T-helper 9 cell (primary cell): ENCODE measurements around the gene FOXI2.

Source experiments
- DNase-seq: peaks from one replicate; pipeline ENCODE4 v3.0.0-alpha.2; 2020

Gene FOXI2

GRCh38 chr10:127744956-127745355 is 8.0 kb downstream of the FOXI2 start:
- no peak for DNase-seq

- DNase-seq = no peak
Observed at GRCh38 chr10:127745861-127746260, 8.9 kb downstream of the FOXI2 start.

GRCh38 chr10:127755753-127756152 is 18.8 kb downstream of the FOXI2 start:
- DNase-seq = no peak

- DNase-seq = no peak
Observed at GRCh38 chr10:127756264-127756663, 19.3 kb downstream of the FOXI2 start.

- no peak for DNase-seq
Observed at GRCh38 chr10:127757033-127757432, 20.0 kb downstream of the FOXI2 start.

- no peak for DNase-seq
Observed at GRCh38 chr10:127759276-127759675, 22.3 kb downstream of the FOXI2 start.

GRCh38 chr10:127762925-127763324 is 25.9 kb downstream of the FOXI2 start:
- no peak for DNase-seq

- no peak for DNase-seq
Observed at GRCh38 chr10:127774766-127775559, 38.0 kb downstream of the FOXI2 start.

- DNase-seq = no peak
Observed at GRCh38 chr10:127776816-127777215, 39.8 kb downstream of the FOXI2 start.

GRCh38 chr10:127781412-127781811 is 44.4 kb downstream of the FOXI2 start:
- no peak for DNase-seq

GRCh38 chr10:127787873-127788272 is 50.9 kb downstream of the FOXI2 start:
- no peak for DNase-seq

GRCh38 chr10:127790066-127790624 is 53.2 kb downstream of the FOXI2 start:
- no peak for DNase-seq
